Bone marrow (tissue), 2 donors: ENCODE results near the gene LYRM4.

Experiments used
- DNase-seq, 2 donors: peaks; one replicate each; lab custom pipeline; 2025; lab: John Stamatoyannopoulos, UW

LYRM4 gene

DNA sequence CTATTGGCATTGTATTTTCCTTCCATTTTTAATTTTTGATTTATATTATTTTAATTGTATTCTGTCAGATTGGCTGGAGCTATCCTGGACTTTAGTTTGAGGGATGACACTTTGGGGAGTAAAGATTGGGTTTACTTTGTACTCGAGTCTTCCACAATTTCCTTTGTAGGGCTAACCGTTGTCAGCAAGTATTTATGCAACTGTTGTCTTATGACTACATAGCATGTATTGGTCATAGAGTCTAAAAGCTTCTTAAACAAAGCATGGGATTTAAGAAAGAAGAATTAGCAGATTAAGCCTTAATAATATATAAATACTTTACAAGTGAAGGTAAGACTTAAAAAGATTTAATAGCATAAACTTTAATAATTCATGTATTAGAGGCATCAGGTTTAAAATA is 20.2 kb upstream of the LYRM4 start:
- DNase-seq: no peak

GRCh38 chr6:5279891-5280338 is 19.2 kb upstream of the LYRM4 start:
- DNase-seq: no peak

DNA sequence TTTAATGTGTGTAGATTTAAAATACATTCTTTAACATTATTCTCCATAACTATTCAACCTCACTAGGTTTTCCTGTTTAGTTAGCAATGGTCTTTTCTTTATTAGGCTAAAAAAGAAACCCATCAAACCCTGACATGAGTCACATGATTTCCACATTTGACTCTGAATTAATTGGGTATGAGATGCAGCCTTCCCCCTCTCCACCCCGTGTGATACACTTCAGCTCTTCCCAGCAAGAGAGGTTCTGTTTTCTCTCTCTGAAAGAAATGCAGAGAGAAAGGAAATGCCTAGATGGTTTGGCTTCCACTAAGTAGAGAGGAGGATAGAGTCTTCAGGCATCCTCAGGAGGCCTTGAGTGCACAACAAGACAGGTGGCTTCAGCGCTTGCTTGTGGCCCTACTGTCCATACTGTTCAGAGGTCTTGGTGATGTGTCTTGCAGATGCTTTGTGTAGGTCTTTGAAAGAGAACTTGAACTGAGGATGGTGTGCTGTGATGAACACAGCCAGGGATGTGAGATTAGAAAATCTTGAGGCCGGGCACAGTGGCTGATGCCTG is 17.9 kb upstream of the LYRM4 start:
- no peak for DNase-seq

DNA sequence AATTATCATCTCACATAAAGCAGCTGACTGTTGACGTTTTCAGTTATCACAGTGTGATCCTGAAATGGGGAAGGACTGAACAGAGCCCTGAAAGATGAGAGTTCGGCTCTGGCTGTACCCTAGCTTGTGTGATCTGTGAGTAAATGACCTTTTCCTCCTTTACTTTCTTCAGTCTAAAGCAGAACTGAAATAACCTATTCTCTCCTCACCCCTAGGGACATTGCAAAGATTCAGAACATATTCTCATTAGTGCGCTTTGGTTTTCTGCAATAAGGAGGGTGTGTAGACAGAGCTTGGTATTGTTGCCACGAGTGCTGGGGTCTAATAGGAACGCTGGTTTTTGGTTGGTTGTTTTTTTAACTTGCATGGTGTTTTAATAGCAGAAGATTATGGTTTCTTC is 17.3 kb upstream of the LYRM4 start:
- no peak for DNase-seq

GRCh38 chr6:5277589-5277988 is 16.8 kb upstream of the LYRM4 start:
- no peak for DNase-seq

- DNase-seq: no peak
Observed at GRCh38 chr6:5276581-5276980, 15.8 kb upstream of the LYRM4 start.

DNA sequence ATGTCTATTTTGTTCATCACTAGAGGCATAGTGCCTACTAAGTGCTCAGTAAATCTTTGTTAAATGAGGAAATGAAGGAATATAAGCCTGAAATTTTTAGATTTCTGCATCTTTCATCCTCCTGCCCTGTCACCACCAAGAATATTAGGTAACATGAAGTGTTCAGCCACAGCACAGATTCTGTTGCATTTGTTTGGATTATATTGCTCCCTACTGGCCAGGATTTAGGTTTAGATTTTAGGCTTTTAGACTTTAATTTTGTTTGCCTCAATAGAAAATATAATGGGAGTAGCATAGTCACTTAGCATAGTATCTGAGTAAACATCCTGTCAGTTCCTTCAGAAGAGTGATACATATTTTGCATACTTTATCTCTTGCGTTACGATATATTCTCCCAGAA is 14.7 kb upstream of the LYRM4 start:
- no peak for DNase-seq

- no peak for DNase-seq
Observed at GRCh38 chr6:5274231-5274630, 13.5 kb upstream of the LYRM4 start.

DNA sequence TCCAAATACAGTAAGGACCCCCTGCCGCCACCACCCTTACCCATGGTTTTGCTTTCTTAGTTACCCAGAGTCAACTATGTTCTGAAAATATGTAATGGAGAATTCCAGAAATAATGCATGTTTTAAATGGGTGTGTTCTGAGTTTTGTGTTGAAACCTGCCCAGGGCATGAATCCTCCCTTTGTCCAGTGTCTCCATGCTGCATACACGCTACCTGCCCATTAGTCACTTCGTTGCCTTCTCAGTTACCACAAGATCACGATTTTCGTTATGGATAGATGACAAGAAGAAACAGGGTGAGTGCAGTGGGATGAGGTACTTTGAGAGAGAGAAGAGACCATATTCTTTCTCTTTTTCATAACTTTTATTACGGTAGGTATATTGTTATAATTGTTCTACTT is 11.2 kb upstream of the LYRM4 start:
- no peak for DNase-seq

- DNase-seq: no peak
Observed at GRCh38 chr6:5270093-5270680, 9.4 kb upstream of the LYRM4 start.

GRCh38 chr6:5266423-5266822 is 5.7 kb upstream of the LYRM4 start:
- DNase-seq: no peak

DNA sequence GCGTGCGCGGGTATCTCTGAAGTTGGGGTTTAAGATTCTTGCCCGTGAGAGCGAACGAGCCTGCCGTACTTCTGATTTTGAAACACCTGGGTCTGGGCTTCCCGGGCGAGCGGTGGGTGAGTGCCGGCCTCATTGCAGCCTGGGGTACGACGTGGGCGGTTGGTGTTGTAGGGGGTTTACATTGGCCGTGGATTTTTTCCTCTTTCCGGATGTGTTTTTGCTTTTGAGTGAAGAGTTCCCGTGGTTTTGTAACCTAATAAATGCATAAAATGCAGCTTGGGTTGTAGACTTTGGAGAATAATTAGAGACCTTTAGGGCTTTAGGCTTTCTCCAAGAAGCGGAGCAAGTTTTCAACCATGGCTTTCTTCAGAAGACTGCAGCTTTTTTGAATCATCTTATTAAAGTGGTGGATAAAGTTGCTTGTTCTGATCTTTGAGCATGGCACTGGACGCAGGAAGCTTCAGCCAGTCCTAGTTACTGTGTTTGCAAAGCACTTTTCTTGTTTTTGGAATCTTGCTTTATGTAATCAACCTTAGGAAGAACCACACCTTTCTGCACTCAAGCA is 877 bp upstream of the LYRM4 start:
- DNase-seq: no peak

DNA sequence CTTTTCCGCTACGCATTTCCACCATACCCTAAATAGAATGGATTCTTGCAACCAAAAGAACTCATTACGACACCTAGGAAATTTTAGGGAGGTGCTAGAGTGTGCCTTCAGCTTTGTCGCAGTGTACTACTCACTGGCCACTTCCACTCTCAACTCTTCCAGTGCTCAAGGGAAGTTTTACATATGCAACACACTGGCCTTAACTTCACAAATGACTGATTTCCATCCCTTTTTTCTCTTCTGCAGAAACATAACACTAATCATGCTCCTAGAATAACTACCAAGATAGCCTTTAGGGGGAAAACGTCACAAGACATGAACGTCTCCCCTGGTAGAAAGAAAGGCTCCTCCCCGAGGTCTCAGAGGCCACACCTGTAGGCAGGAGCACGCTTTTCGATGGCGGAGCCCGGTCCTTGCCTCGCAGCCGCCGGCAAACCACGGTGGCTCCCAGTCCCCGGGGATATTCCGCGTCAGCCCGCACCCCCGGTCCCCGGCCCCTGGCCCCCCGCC is 584 bp downstream of the LYRM4 start:
- DNase-seq: no peak

DNA sequence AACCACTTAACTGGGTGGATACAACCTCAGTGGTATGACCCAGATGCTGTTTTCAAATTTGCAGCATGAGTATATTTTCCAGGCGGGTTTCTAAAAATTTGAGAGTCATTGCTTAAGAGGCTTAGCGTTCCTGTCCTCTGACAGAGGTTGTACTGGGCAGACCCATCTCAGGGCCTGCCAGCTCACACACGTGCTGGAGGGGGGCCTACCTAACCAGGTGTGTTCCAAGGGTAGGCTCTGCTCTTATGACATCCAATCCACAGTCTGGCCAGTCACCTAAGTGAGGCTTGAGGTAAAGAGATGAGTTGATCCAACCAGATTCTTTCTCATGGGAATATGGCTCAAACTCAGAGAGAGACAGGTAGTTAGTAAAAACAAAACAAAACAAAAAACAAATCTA is 1.3 kb downstream of the LYRM4 start:
- DNase-seq: no peak

- DNase-seq: no peak
Observed at GRCh38 chr6:5257400-5257799, 3.4 kb downstream of the LYRM4 start.

- no peak for DNase-seq
Observed at GRCh38 chr6:5256952-5257351, 3.8 kb downstream of the LYRM4 start.

DNA sequence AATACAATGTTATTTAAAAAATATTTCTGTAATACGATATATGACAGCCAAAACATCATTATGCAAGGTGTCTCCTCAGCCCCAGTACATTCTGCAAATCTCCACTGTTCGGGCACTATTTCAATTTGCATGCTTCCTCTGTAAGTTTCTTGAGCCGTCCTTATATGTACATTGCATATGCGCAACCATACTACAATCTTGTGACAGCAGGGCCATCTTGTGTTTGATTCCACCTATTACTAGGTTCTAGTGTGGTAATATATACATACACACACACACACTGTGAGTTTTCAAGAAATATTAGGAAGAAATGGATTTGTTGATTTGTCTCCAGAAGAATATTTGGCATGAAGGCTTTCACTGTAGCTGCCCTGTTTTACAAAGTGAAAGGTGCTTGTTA is 9.8 kb downstream of the LYRM4 start:
- DNase-seq: no peak

- DNase-seq: no peak
Observed at GRCh38 chr6:5250451-5250850, 10.3 kb downstream of the LYRM4 start.

DNA sequence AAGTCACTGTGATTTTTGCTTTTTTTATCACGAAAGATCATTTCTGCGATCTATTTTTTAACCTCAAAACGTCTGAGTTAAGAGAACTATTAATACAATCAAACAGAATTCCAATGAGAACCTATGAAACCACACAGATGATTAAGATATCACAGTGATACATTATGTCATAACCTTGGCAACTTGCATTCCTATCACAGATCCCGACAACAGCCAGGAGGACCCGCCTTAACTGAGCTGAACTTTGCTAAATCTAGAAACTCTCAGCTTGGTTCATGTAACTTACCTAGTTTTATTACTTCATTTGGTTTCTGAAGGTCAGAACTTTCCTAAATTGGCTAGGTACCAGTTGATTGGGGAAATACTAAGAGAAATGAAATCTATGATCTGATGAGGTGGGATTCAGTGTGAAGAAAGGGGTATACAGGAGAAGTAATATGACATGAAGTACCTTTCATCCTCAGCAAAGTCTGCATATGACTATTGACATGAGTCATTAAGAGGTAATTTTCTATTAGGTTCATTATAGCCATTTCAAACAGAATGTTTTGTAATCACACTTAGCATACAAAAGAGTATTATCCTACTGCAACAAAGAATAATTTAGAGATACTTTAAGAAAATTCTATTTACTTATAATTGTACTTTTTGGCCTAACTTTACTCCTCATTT is 11.2 kb downstream of the LYRM4 start:
- DNase-seq: no peak

DNA sequence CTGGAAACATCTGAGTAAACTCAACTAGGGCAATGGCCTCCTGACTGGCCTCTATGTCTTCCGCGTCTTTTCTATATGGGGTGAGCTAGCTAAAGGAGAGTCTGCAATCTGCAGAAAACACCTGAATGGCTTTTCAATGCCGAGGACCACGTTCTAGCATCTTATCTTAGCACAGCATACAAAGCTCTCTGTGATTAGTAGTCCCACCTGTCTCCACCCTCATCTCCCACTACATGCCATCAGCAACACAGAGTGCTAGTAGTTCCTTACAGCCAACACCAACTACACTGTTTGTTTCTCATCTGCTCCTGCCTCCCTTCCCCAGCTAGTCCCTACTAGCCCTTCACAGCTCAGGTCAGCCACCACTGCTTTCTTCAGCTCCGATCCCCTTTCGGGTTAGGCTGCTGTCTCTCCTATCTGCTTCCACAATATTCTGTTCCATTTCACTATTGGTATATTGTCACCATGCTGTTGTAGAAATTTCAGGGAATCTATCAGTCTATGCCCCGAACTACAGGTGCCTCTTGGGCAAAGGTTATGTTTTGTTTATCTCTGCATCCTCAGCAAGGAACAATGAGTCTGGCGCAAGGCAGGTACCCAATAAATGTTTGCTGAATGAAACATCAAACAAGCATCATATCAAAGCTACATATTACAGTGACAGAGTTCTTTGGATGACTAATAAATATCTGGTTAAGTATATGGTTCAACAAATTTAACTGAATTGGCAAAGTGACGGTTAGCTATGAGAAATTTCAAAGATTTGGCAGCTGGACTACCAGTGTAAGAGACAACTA is 12.2 kb downstream of the LYRM4 start:
- DNase-seq: no peak

- no peak for DNase-seq
Observed at GRCh38 chr6:5247201-5247600, 13.5 kb downstream of the LYRM4 start.
